ENCODE measurements around the gene FBXO7.

The FBXO7 gene

DNA sequence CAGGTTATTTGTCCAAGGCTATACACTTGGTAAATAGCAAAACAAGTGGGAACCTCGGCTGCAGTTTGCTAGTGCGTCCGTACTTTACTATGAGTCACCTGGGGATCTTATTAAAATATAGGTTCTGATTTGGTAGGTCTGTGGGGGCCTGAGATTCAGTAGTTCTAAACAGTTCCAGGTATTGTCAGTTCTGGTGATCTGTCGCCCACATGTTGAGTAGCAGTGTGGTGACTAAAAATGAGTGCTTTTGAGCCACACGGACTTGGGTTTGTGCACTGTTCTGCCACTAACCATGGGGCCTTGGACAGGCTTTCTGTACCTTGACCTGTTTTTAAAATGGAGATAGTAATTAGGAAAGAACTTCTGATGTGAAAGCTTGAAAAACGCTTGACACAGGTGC is 15.7 kb downstream of the FBXO7 start:
- DNase-seq (ENCODE audit: low read depth), result no peak

DNA sequence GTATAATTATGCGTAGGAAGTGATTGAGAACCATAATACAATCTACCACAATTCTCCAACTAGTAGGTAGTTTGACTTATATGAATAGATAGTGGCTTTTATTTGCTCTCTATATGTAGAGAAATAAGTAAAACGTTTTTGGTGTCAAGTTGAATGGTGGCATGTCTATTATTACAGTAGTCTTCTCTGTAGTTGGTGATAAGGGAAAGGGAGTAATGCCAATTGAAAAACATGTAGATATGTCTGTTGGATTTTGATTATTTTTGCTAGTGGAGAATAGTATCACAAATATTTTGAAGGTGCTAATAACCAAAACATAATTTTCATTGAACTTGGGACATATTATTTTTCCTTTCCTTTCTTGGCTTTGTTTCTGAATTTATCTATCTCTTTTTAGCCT is 17.5 kb downstream of the FBXO7 start:
- DNase-seq (ENCODE audit: low read depth), result no peak

DNA sequence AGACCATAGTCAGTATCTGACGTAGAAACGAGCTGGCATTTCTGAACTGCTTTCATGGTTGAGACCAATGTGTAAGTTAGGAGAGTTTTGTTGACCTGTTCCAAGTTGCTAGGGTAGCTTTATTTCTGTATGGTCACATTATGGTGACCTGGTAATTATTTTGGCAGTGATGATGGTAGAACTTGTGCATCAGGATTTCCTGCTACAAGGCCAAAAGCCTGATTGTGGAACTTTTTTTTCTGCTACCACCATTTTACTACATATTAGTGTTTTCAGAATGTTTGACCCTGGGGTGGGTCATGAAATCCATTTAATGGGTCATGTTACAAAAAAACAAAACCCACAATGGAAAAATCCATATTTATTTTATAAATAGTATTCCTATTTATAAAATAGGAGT is 18.9 kb downstream of the FBXO7 start:
- DNase-seq (ENCODE audit: low read depth), result no peak

DNA sequence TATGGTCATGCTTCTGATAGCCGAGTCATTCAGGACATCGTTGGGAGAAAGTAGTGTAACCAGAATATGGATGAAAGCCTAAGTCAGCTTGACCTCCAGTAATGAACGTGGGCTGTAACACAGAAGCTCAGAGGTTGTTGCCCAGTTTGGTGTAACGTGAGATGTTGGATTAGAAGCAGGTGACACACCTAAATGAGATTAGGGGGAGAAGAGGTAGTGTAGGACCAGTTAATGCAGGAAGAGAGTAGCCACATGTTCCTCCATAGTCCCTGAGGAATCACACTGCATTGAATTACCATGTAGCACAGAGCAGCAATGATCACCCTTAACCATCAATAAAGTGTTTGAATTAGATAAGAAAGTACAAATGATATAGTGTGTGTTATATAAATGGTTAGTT is 20.4 kb downstream of the FBXO7 start:
- DNase-seq (ENCODE audit: low read depth), result no peak

DNA sequence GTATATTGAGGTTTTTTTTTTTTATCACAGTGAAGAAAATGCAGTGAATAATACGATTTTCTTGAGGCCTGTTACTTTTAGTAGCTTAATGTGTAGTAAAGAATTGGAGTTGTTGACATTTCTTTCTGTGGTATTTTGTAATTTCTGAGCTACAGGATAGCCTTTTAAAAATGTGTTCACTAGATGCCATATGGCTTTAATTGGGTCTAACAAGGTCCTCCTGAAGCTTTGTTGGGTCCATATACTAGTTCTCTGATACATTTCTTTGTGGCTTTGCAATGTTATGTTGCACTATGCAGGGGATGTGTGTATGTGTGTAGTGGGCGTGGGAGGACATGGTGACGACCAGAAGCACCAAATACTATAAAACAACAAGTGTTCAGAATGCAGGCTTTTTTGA is 25.1 kb downstream of the FBXO7 start:
- no peak for DNase-seq (ENCODE audit: low read depth)

DNA sequence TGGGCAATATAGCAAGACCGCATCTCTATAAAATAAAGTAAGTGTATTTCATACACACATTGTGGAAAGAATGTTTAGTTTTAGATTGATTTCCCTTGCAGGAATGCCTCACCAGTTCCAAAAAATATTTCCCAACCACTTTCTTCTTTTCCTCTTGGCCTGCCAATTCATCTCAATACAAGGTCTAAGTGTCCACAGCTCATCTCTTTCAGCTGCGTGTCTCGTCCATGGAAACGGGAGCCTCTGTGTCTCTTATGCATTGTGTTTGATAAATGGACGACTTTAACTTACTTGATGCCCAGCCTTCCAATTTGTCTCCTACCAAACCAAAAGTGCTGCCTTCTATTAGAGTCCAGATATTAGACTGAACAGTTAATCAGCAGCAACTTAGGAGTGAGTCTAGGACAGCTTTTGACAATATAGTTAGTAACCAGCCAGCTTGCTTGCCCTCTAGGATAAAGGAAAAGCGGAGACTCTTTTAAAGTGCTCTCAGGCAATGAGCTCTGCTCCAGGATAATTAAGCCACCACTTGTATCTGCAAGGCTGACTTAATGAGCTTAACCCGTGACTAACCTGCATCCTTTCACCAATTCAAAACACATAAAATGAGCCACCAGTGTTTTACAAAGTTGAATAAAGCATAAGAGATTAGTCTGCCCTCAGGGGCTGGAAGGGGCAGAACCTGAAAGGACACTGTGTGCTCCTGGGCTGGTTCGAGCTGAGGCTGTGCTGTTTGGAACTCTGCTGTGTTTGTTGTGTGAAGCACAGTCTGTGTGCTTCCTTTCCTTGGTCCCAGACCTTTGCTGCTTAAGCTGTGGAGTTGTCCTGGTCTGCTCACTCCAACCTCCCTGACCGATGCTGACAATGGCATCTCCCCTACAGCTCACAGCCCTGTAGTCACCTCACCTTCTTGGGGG is 27.5 kb downstream of the FBXO7 start:
- no peak for DNase-seq (ENCODE audit: low read depth)

DNA sequence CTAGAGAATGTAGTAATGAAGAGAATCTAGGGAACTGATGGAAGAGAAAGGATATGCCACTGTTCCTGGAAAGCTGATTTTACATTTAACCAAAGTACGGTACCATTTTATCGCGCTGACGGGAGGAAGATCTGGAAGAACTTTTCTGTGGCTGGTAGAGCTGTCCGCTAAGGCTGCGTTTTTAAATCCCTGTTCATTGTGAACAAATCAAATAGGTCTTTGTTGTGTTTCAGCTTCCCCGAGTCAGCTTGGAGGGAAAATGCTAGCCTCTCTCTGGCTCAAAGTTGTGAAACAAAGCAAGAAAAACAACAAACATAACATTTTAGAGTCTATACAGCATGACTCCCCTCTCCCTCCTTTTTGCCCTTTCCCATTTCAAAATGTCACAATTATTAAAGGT is 34.4 kb downstream of the FBXO7 start:
- no peak for DNase-seq (ENCODE audit: low read depth)

DNA sequence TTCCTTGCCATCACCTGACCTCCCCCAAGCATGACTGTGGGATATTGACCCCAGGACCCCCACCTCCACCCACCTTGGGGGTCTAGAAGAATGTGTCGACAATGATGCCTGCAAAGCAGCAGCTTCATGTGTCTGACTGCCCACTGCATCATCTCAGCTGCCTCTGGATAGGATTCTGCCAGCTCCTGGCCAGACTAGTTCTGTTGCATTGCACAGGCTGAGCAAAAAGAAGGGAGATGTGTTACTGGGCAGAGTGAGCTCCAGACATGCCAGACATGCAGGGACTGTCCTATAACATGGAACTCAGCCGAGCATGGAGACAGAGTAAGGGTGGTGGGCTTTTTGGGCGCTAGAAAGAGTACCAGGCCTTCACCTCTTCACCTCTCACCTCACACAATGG is 36.7 kb downstream of the FBXO7 start:
- no peak for DNase-seq (ENCODE audit: low read depth)

DNA sequence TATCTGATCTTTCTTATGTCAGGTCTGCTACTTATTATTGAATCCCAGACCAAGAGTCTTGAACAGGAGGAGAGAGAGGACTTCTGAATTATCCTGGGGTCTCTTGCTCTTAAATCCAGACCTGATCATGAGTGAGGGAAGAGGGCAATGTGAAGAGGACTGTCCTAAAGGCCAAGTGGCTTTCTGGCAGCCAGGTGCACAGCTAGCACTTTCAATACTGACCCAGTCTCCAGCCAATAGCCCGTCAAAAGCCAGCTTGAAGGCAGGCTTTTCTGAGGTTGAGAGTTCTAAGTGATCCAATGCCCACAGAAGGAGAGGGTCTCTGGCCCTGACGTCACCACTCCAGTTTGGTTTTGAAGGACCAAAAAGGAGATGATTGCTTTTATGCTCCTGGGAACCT is 37.2 kb downstream of the FBXO7 start:
- no peak for DNase-seq (ENCODE audit: low read depth)

DNA sequence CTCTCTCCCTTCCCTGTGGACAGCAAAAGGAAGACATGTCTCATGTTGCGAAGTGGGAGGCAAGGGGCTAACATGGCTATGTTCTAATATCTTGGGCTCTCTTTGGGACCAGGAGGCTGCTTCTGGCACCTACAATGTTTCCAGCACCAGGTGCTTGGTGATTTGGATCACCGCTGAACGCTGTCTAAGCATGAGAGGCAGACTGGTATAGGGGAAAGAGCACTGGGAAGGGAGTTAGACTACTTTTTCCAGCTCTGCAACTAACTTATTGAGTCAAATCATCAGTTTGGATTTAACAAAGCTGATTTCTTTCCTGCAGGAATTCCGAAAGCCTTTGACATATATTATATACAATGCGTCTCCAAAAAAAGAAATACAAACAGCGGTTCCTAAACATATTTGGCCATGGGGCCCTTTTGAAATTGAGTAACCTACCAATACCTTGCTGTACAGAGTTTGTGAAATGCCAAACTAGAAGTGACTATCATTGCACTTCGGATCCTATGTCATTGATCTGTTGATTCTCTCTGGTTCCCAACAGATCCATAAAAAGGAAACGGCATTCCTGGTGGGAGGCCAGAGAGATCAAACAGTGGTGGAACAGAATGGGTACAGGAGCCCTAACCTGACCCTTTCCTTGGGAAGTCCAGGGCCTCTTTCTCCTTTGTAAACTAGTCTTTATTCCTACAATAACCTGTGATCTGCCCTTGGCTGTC is 37.8 kb downstream of the FBXO7 start:
- DNase-seq (ENCODE audit: low read depth), result no peak

DNA sequence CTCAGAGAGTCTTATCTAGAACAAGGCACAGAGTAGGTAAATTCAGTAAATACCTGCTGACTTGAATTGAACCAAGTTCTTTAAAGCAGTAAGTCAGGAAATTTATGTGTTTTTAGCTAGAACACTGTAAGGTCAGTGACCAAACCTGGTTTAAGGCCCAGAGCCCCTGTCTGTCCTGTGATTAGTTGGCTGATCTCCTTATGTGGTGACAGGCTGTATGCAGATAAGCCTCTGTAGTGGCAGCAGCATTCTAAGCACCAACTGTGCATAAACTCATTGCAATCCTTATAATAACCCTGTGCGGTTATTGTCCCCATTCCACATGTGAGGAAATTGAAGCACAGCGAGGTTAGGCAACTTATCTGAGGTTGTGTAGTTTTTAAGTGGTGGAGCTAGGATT is 40.5 kb downstream of the FBXO7 start:
- DNase-seq (ENCODE audit: low read depth), result no peak

DNA sequence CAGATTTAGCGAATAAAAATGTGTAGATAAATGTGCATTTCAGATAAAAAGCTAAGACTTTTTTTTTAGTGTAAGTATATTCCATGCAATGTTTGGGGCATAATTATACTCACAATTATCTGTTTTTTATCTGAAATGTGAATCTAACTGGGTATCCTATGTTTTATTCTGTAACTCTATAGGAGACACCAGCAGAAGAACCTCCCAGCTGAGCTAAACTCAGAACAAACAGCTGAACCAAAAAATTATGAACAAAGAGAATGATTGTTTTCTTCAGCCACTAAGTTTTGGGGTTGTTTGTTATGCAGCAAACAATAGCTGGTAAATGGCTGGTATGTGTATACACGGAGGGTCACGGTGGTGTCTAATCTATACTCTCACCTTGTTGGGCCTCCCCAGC is 42.9 kb downstream of the FBXO7 start:
- DNase-seq (ENCODE audit: low read depth), result no peak

DNA sequence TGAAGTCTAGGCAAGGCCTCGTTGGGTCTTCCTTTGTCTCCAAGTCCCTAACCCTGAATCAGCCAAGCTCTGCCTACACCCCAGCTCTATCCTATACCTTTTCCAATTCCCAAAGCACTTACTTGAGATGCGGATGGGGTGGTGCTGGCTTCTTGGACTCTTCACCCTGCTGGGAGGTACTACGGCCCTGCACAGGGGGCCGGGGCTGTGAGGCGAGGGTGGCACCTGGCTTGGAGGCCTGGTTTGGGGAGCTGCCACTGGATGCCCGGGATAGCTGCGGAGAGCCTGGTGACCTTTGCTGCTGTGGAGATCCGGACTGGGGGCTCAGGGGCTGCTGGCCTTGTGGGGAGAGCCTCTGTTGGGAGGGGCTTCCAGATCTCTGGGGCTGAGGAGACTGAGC is 43.3 kb downstream of the FBXO7 start:
- no peak for DNase-seq (ENCODE audit: low read depth)

DNA sequence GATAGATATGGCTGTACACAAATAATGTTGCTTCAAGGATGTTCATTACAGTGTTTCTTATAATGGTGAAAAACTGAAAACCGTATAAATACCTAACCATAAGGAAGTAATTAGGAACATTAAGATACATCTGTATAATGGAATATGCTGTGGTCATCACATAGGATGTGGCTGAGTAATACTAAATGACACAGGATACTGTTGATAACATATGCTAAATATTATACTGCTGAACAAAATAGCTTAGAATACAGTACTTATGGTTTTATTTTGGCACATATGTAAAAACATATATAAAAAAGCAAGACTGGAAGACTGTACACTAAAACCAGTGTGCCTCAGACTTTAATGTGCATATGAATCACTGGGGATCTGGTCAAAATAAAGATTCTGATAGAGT is 43.8 kb downstream of the FBXO7 start:
- no peak for DNase-seq (ENCODE audit: low read depth)

DNA sequence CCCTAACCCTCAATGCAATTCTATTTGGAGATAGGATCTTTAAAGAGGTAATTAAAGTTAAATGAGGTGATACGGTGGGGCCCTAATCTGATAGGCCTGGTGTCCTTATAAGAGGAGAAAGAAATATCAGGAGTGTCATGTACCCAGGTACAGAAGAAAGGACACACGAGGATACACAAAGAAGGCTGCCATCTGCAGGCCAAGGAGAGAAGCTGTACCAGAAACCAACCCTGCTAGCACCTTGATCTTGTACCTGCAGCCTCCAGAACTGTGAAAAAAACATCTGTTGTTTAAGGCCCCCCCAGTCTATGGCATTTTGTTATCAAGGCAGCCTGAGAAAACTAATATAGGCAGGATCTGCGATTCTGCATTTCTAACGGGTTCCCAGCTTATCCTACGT is 44.2 kb downstream of the FBXO7 start:
- DNase-seq (ENCODE audit: low read depth), result no peak

DNA sequence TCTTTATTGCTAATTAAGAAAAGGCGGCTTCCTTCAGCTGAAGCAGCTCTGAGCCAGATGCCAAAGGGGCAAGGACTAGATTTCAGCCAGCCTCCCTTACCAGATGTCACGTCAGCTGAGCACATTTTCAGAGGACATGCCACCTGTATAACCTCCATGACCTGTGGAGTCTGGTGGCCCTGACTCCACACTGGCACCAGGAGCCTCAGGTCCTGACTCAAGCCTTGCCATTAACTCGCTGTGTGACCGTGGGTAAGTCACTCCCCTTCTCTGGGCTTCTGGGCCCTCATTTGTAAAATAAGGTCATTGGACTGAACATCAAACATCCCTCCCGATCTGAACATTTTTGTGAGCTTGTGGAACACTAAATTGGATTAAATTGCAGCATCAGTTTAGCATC is 46.0 kb downstream of the FBXO7 start:
- no peak for DNase-seq (ENCODE audit: low read depth)

DNA sequence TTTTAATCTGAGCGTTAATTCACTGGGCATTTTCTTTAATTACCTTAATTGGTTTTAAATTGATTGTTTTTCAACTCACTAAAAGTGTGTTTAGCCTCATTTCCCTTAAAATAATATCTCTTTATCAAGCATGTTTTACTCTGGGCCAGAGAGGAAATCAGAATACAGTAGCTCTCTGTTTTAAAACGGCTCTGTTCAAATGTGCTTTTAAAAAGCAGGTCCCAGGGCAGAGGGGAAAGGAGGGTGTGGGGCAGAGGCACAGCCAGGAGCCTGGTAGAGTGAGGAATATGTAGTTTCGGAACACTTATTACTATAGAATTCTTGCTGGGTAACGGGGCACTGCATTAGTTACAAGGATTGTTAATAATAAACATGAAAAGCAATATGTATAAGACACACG is 47.6 kb downstream of the FBXO7 start:
- no peak for DNase-seq (ENCODE audit: low read depth)

DNA sequence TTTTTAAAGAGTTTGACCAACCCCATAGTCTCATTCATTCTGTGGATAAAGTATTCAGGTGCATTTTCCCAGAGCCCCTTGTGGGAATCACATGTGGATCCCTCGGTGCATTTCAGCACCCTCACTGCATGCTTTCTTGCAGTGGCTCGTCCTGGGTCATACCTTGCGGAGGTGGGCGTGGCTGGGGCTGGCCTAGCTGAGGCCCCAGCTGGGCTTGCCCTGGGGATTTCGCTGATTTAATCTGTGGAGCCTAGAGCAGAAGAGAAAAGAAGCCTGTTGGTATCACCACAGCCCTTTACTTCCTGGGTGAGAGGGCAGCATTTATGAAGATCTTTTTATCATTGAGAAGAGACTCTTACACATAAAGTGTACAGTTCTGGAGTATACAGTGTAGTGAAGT is 53.1 kb downstream of the FBXO7 start:
- no peak for DNase-seq (ENCODE audit: low read depth)

DNA sequence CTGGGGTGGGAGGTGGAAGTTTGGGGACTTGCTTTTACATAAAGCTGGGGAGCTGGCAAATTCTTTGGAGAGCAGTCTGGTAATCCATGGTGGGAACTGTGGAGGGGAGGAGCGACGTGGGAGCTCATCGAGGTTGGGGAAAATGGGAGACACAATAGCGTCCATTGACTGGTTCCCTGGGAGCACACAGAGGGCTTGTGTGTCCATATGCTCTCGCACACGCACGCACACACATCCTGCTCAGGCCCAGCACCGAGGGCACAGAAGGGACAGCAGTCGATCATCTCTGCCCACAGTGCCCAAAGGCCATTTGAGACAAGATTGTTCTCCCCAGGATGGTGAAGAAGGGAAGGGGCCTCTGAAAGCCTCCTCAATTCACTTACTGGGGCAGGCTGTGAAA is 53.7 kb downstream of the FBXO7 start:
- DNase-seq (ENCODE audit: low read depth), result no peak

DNA sequence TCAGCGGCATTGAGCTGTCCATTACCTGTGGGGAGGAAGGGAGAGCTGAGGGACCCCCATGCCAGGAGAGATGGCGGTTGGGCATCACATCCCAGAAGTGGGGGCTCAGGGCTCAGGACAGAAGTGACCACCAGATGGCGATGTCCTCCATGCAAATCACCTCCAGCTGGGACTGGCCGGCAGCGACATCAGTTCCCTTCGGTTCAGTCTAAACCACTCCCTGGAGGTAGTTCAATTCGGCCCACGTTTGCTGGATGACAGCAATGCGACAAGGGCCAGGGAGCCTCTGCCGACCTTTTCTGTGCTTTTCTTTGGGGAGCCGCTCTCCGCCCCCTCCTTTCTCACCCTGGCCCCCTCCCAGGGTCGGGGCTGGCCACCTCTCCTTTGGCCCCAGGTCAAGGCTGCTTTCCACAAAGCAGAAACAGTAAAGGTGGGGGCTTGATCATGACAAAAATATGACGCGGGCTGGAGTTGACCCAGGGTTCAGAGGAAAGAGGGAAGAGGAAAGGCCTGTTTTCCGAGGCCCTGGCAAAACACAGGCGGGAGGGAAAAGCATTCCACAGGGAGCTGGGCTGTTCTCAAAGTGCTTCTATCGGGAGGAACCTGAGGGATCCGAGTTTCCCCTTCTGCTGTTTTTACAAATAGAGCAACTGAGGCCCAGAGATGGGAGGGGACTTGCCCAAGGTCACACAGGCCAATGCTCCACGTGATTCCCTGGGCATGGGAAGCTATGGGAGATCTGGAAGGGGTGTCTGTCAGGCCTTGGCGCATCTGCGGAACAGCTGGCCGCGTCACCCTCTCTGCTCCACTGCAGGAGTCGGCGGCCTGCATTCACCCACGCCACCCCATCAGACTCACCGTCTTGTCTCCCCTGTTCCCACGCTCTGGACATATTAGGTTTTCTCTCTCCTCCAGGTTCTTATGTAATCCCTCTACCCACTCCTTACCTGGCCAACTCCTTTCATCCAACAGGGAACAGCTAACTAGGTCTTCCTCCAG is 54.7 kb downstream of the FBXO7 start:
- peak; percentile 57 for DNase-seq (ENCODE audit: low read depth)

DNA sequence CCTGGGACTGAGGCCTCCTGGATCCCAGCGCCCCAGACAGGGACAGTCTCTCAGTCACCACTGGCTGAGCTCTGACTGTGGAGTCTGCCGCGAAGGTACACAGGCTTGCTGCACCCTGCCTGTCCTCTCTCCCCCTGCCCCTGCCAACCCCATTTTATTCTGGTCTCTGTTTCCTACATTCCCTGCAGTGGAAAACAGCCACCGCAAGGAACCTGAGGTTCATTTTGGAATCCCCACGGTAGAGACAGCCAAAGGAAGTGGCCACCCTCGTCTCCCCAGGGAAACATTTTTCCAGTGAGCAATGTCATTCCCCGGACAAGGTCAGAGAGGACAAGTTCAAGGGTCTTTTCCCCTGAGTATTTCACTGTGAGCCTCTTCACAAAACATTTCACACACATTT is 56.6 kb downstream of the FBXO7 start:
- no peak for DNase-seq (ENCODE audit: low read depth)

Measured in activated T-cell treated with anti-CD3 and anti-CD28 coated beads for 48 hours (primary cell).